Loucy (cell line): ENCODE measurements around the gene BCHE.

ENCODE experiments used
- H2AFZ ChIP-seq: fragments of 200-600 bp; sonication (generic); 2 replicates; pipeline ENCODE4 v1.6.0; 2016; ENCODE audit warnings: antibody characterized with exemption, mild to moderate bottlenecking, low read length, moderate library complexity
- H3F3A ChIP-seq: fragments of 200-600 bp; 2 replicates; pipeline ENCODE4 v1.6.0; 2016; ENCODE audit warnings: antibody characterized with exemption, low read depth, mild to moderate bottlenecking
- H3K27me3 ChIP-seq: fragments of 200-600 bp; sonication (generic); 2 replicates; pipeline ENCODE4 v1.6.1; 2014; ENCODE audit warnings: low read length, mild to moderate bottlenecking; ENCODE audit not compliant: insufficient read depth, poor library complexity, severe bottlenecking
- H3K36me3 ChIP-seq: fragments of 200-600 bp; sonication (generic); 2 replicates; pipeline ENCODE4 v1.6.1; 2016; ENCODE audit warnings: low read length; ENCODE audit not compliant: insufficient read depth
- H3K4me1 ChIP-seq: fragments of 200-600 bp; sonication (generic); 2 replicates; pipeline ENCODE4 v1.5.1; 2014; ENCODE audit warnings: low read length, mild to moderate bottlenecking; ENCODE audit not compliant: insufficient read depth, poor library complexity, severe bottlenecking
- H3K4me2 ChIP-seq: fragments of 200-600 bp; sonication (generic); 2 replicates; pipeline ENCODE4 v1.6.0; 2014; ENCODE audit warnings: antibody characterized with exemption, low read length, low read depth, mild to moderate bottlenecking; ENCODE audit not compliant: poor library complexity, severe bottlenecking
- H3K4me3 ChIP-seq: fragments of 200-600 bp; sonication (generic); 2 replicates; pipeline ENCODE4 v1.5.1; 2014; ENCODE audit warnings: low read length, mild to moderate bottlenecking, mixed read lengths; ENCODE audit not compliant: poor library complexity, severe bottlenecking
- H3K79me2 ChIP-seq: fragments of 200-600 bp; sonication (generic); 2 replicates; pipeline ENCODE4 v1.6.1; 2014; ENCODE audit warnings: low read length; ENCODE audit not compliant: insufficient read depth
- H3K9ac ChIP-seq: fragments of 200-600 bp; sonication (generic); 2 replicates; pipeline ENCODE4 v1.6.0; 2014; ENCODE audit warnings: mild to moderate bottlenecking, low read depth, low read length, moderate library complexity; ENCODE audit not compliant: poor library complexity, severe bottlenecking
- H3K9me2 ChIP-seq: fragments of 200-600 bp; sonication (generic); replicated peaks from 2 replicates; pipeline ENCODE4 v1.6.1; 2016; ENCODE audit warnings: low read depth, low read length, mixed read lengths
- H3K9me3 ChIP-seq: fragments of 200-600 bp; sonication (generic); 2 replicates; pipeline ENCODE4 v1.6.1; 2014; ENCODE audit warnings: mild to moderate bottlenecking, antibody characterized with exemption, low read length, low read depth; ENCODE audit not compliant: insufficient read depth
- H4K20me1 ChIP-seq: fragments of 200-600 bp; sonication (generic); 2 replicates; pipeline ENCODE4 v1.6.0; 2014; ENCODE audit warnings: antibody characterized with exemption, low read length, mild to moderate bottlenecking; ENCODE audit not compliant: insufficient read depth, poor library complexity, severe bottlenecking
- EZH2phosphoT487 ChIP-seq: fragments of 200-600 bp; IDR thresholded peaks from 2 replicates; pipeline ENCODE4 v1.6.1; 2018; ENCODE audit warnings: antibody characterized with exemption, mild to moderate bottlenecking, moderate library complexity, borderline replicate concordance
- TF ChIP-seq, protein P1 (sequence below): fragments of 200-600 bp; sonication (generic); conservative IDR thresholded peaks from 2 replicates; pipeline ENCODE4 v1.5.1; 2014; ENCODE audit warnings: mild to moderate bottlenecking, antibody characterized with exemption, low read length

The BCHE gene

GRCh38 chr3:165749241-165749640, 88.0 kb downstream of the BCHE start:
- H3K9me3 ChIP-seq = no peaks in the 10 kb centered on the region
- H3F3A ChIP-seq = no peaks in the 10 kb centered on the region
- H4K20me1 ChIP-seq = no peaks in the 10 kb centered on the region
- H3K36me3 ChIP-seq = no peaks in the 10 kb centered on the region
- no peaks in the 10 kb centered on the region for H3K4me1 ChIP-seq
- no peaks in the 10 kb centered on the region for H3K79me2 ChIP-seq
- no peak overlapping the region for H3K4me2 ChIP-seq
- no peaks in the 10 kb centered on the region for H3K27me3 ChIP-seq
- H3K4me3 ChIP-seq = no peak overlapping the region
- H3K9ac ChIP-seq = no peak overlapping the region
- no peak for TF ChIP-seq EZH2phosphoT487
- TF ChIP-seq, protein P1, sequence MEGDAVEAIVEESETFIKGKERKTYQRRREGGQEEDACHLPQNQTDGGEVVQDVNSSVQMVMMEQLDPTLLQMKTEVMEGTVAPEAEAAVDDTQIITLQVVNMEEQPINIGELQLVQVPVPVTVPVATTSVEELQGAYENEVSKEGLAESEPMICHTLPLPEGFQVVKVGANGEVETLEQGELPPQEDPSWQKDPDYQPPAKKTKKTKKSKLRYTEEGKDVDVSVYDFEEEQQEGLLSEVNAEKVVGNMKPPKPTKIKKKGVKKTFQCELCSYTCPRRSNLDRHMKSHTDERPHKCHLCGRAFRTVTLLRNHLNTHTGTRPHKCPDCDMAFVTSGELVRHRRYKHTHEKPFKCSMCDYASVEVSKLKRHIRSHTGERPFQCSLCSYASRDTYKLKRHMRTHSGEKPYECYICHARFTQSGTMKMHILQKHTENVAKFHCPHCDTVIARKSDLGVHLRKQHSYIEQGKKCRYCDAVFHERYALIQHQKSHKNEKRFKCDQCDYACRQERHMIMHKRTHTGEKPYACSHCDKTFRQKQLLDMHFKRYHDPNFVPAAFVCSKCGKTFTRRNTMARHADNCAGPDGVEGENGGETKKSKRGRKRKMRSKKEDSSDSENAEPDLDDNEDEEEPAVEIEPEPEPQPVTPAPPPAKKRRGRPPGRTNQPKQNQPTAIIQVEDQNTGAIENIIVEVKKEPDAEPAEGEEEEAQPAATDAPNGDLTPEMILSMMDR = no peak
- H3K9me2 ChIP-seq = no peaks in the 10 kb centered on the region
- no peak overlapping the region for H2AFZ ChIP-seq

- Histone ChIP-seq H2AFZ (no peak overlapping the region), H3K9me3 (no peaks in the 10 kb centered on the region), H3K9me2 (no peaks in the 10 kb centered on the region), H3K4me3 (no peak overlapping the region), H3K79me2 (no peaks in the 10 kb centered on the region), H3K36me3 (no peaks in the 10 kb centered on the region), H3K4me2 (no peak overlapping the region), H3K27me3 (no peaks in the 10 kb centered on the region), H4K20me1 (no peaks in the 10 kb centered on the region), H3K4me1 (no peaks in the 10 kb centered on the region), H3K9ac (no peak overlapping the region), H3F3A (no peaks in the 10 kb centered on the region)
- TF ChIP-seq, protein P1 = no peak
- TF ChIP-seq EZH2phosphoT487 = no peak
Measured at GRCh38 chr3:165748094-165748493, 89.1 kb downstream of the BCHE start.

DNA sequence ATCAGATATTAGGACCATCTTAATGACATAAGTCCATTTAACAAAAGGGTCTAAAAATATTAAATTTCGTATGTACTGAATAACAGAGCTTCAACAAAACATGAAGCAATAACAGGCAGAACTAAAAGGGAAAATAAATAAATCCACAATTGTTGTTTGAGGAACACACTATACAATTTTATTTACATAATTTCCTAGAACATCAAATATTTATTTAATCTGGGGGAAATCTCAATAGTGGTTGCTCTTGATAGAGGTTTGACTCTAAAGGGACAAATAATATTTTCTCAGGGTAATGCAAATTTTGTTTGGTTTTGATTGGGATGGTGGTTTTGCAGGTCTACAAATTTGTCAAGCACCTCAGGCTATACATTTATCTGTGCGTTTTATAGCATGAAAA, 90.3 kb downstream of the BCHE start:
- Histone ChIP-seq H3K4me1 (no peaks in the 10 kb centered on the region), H3K9me3 (no peaks in the 10 kb centered on the region), H3K9me2 (no peaks in the 10 kb centered on the region), H4K20me1 (no peaks in the 10 kb centered on the region), H3K4me2 (no peak overlapping the region), H3K4me3 (no peak overlapping the region), H3K9ac (no peak overlapping the region), H3K36me3 (no peaks in the 10 kb centered on the region), H3K27me3 (no peaks in the 10 kb centered on the region), H2AFZ (no peak overlapping the region), H3F3A (no peaks in the 10 kb centered on the region), H3K79me2 (no peaks in the 10 kb centered on the region)
- TF ChIP-seq, protein P1 = no peak
- TF ChIP-seq EZH2phosphoT487 = no peak
